Measurements from ENCODE around the gene ITIH3.

Gene ITIH3

GRCh38 chr3:52795298-52795900, 803 bp downstream of the ITIH3 start:
- DNase-seq = no peak

GRCh38 chr3:52796411-52796810, 1.8 kb downstream of the ITIH3 start:
- no peak for DNase-seq

- DNase-seq = no peak
Measured at GRCh38 chr3:52798376-52798977, 3.9 kb downstream of the ITIH3 start.

GRCh38 chr3:52798978-52799476, 4.4 kb downstream of the ITIH3 start:
- DNase-seq = peak; percentile 36

- no peak for DNase-seq
Measured at GRCh38 chr3:52800079-52800478, 5.5 kb downstream of the ITIH3 start.

GRCh38 chr3:52801839-52802238, 7.2 kb downstream of the ITIH3 start:
- no peak for DNase-seq

- no peak for DNase-seq
Measured at GRCh38 chr3:52805270-52806039, 10.9 kb downstream of the ITIH3 start.

- no peak for DNase-seq
Measured at GRCh38 chr3:52809149-52809548, 14.6 kb downstream of the ITIH3 start.

- peak; percentile 55 for DNase-seq
Measured at GRCh38 chr3:52809662-52810377, 15.2 kb downstream of the ITIH3 start.

- DNase-seq = no peak
Measured at GRCh38 chr3:52810923-52811322, 16.3 kb downstream of the ITIH3 start.

GRCh38 chr3:52811452-52812011, 16.9 kb downstream of the ITIH3 start:
- DNase-seq = no peak

- no peak for DNase-seq
Measured at GRCh38 chr3:52813810-52814209, 19.2 kb downstream of the ITIH3 start.

- no peak for DNase-seq
Measured at GRCh38 chr3:52816199-52816598, 21.6 kb downstream of the ITIH3 start.

GRCh38 chr3:52816654-52817053, 22.1 kb downstream of the ITIH3 start:
- no peak for DNase-seq

- no peak for DNase-seq
Measured at GRCh38 chr3:52817221-52817620, 22.6 kb downstream of the ITIH3 start.

- no peak for DNase-seq
Measured at GRCh38 chr3:52817860-52818259, 23.3 kb downstream of the ITIH3 start.

- no peak for DNase-seq
Measured at GRCh38 chr3:52819936-52820335, 25.3 kb downstream of the ITIH3 start.

GRCh38 chr3:52820736-52821135, 26.1 kb downstream of the ITIH3 start:
- peak; percentile 42 for DNase-seq

GRCh38 chr3:52822363-52822762, 27.8 kb downstream of the ITIH3 start:
- no peak for DNase-seq

- no peak for DNase-seq
Measured at GRCh38 chr3:52824037-52824436, 29.4 kb downstream of the ITIH3 start.

GRCh38 chr3:52827441-52827840, 32.8 kb downstream of the ITIH3 start:
- DNase-seq = peak; percentile 42

GRCh38 chr3:52827866-52828376, 33.3 kb downstream of the ITIH3 start:
- DNase-seq = peak; percentile 60

GRCh38 chr3:52829482-52829881, 34.9 kb downstream of the ITIH3 start:
- DNase-seq = no peak
